Stomach smooth muscle (tissue), 2 donors: ENCODE results near the gene MARS1.
"Not testable (repeated sequence)": the region's sequence is repeated elsewhere in the genome, so short reads cannot be mapped to it uniquely, and the experiment has no call there.

Source experiments
- H3K27ac ChIP-seq: one replicate; pipeline ENCODE4 v1.7.0; 2013; ENCODE audit warnings: mild to moderate bottlenecking, low read length, inconsistent platforms
- H3K27me3 ChIP-seq, 2 donors: one replicate each; pipeline ENCODE4 v1.7.0; 2013; ENCODE audit warnings: low read length in 2 of 2; ENCODE audit not compliant: insufficient read depth in 2 of 2, control insufficient read depth in 1 of 2
- H3K36me3 ChIP-seq, 2 donors: one replicate each; pipeline ENCODE4 v1.7.0; 2013; ENCODE audit warnings: low read length in 2 of 2; ENCODE audit not compliant: control insufficient read depth in 2 of 2, insufficient read depth in 2 of 2
- H3K4me1 ChIP-seq: one replicate; pipeline ENCODE4 v1.7.0; 2013; ENCODE audit warnings: low read length; ENCODE audit not compliant: control insufficient read depth, insufficient read depth
- H3K4me3 ChIP-seq, 2 donors: one replicate each; pipeline ENCODE4 v1.7.0; 2013; ENCODE audit warnings: low read length in 2 of 2
- H3K9ac ChIP-seq, 2 donors: one replicate each; pipeline ENCODE4 v1.7.0; 2013; ENCODE audit warnings: low read length in 2 of 2, mild to moderate bottlenecking in 1 of 2
- H3K9me3 ChIP-seq, 2 donors: one replicate each; pipeline ENCODE4 v1.7.0; 2013; ENCODE audit warnings: low read length in 2 of 2; ENCODE audit not compliant: control insufficient read depth in 2 of 2
- donor health status: healthy.
- donor health status: Pancreatic carcinoma.

Gene MARS1

GRCh38 chr12:57517718-57518117 is 29.9 kb downstream of the MARS1 start:
- H3K36me3 ChIP-seq, result peaks cover 35 to 40% of the 10 kb centered on the region in 2 donors
- H3K4me1 ChIP-seq, result peaks cover 50% of the 10 kb centered on the region
- not testable (repeated sequence) for H3K27me3 ChIP-seq, H3K9ac ChIP-seq, H3K9me3 ChIP-seq
- H3K27ac ChIP-seq, result peak overlapping the region; percentile 99
- H3K4me3 ChIP-seq, result peak overlapping the region; percentile 99 to 100

- no peaks in the 10 kb centered on the region for H3K27me3 ChIP-seq
- H3K9ac ChIP-seq, result peak overlapping the region; percentile 62 to 99
- H3K36me3 ChIP-seq, result peaks cover 29 to 33% of the 10 kb centered on the region in 2 donors
- peaks cover 50% of the 10 kb centered on the region for H3K4me1 ChIP-seq
- H3K9me3 ChIP-seq, result no peaks in the 10 kb centered on the region
- H3K27ac ChIP-seq, result peak overlapping the region; percentile 99
- H3K4me3 ChIP-seq, result peak overlapping the region; percentile 99 to 100
Measured at GRCh38 chr12:57518176-57518919, 30.5 kb downstream of the MARS1 start.

GRCh38 chr12:57518920-57519795 is 31.3 kb downstream of the MARS1 start:
- no peaks in the 10 kb centered on the region for H3K9me3 ChIP-seq
- no peaks in the 10 kb centered on the region for H3K27me3 ChIP-seq
- peak overlapping the region; percentile 99 to 100 for H3K4me3 ChIP-seq
- peaks cover 31% of the 10 kb centered on the region in 2 donors for H3K36me3 ChIP-seq
- H3K27ac ChIP-seq, result peak overlapping the region; percentile 99
- H3K9ac ChIP-seq, result peak overlapping the region; percentile 99 to 100
- peaks cover 58% of the 10 kb centered on the region for H3K4me1 ChIP-seq

- peak overlapping the region; percentile 99 for H3K27ac ChIP-seq
- H3K9ac ChIP-seq, result peak overlapping the region; percentile 99 to 100
- H3K4me3 ChIP-seq, result peak overlapping the region; percentile 99 to 100
- peaks cover 64% of the 10 kb centered on the region for H3K4me1 ChIP-seq
- H3K27me3 ChIP-seq, result no peaks in the 10 kb centered on the region
- peaks cover 30 to 31% of the 10 kb centered on the region in 2 donors for H3K36me3 ChIP-seq
- H3K9me3 ChIP-seq, result no peaks in the 10 kb centered on the region
Measured at GRCh38 chr12:57519796-57520052, 31.9 kb downstream of the MARS1 start.

GRCh38 chr12:57520053-57520818 is 32.4 kb downstream of the MARS1 start, which contains the start of gene DDIT3:
TSS of gene DDIT3 (minus strand) at chr12:57520514. CDS start at chr12:57517406, 3,108 bp downstream.
- H3K9me3 ChIP-seq, result no peaks in the 10 kb centered on the region
- peak within 1 kb of the TSS; percentile 99 to 100 for H3K9ac ChIP-seq
- peak within 1 kb of the TSS; percentile 99 to 100 for H3K4me3 ChIP-seq
- peaks cover 28 to 30% of the 10 kb centered on the region in 2 donors for H3K36me3 ChIP-seq
- no peaks in the 10 kb centered on the region for H3K27me3 ChIP-seq
- H3K27ac ChIP-seq, result peak within 1 kb of the TSS; percentile 100
- H3K4me1 ChIP-seq, result peaks cover 69% of the 10 kb centered on the region

GRCh38 chr12:57521525-57522010 is 33.7 kb downstream of the MARS1 start:
- H3K36me3 ChIP-seq, result peaks cover 17 to 22% of the 10 kb centered on the region in 2 donors
- no peaks in the 10 kb centered on the region for H3K9me3 ChIP-seq
- no peaks in the 10 kb centered on the region for H3K27me3 ChIP-seq
- peaks cover 74% of the 10 kb centered on the region for H3K4me1 ChIP-seq
- peak overlapping the region; percentile 100 for H3K27ac ChIP-seq
- H3K4me3 ChIP-seq, result peak overlapping the region; percentile 48 to 86
- H3K9ac ChIP-seq, result peak overlapping the region; percentile 64 to 93

GRCh38 chr12:57522011-57522886 is 34.4 kb downstream of the MARS1 start, which contains the start of gene MBD6:
TSS of gene MBD6 (plus strand) at chr12:57522824. CDS start at chr12:57524304, 1,480 bp downstream.
- Histone ChIP-seq H3K4me3 (peak within 1 kb of the TSS; percentile 67 to 86), H3K27ac (peak within 1 kb of the TSS; percentile 100), H3K9ac (peak within 1 kb of the TSS; percentile 69 to 93), H3K9me3 (no peaks in the 10 kb centered on the region), H3K27me3 (no peaks in the 10 kb centered on the region), H3K4me1 (peaks cover 70% of the 10 kb centered on the region), H3K36me3 (peaks cover 14 to 20% of the 10 kb centered on the region in 2 donors)

- H3K9me3 ChIP-seq, result no peaks in the 10 kb centered on the region
- H3K36me3 ChIP-seq, result peaks cover 14 to 24% of the 10 kb centered on the region in 2 donors
- peak overlapping the region; percentile 85 for H3K27ac ChIP-seq
- peaks cover 62% of the 10 kb centered on the region for H3K4me1 ChIP-seq
- no peaks in the 10 kb centered on the region for H3K27me3 ChIP-seq
- peak overlapping the region; percentile 67 to 86 for H3K4me3 ChIP-seq
- H3K9ac ChIP-seq, result peak overlapping the region; percentile 69 to 86
Measured at GRCh38 chr12:57522887-57523705, 35.2 kb downstream of the MARS1 start.
